HCT116 (cell line): Measurements from ENCODE around the gene TMEM234.

Experiments used
- ATF3 ChIP-seq: IDR thresholded peaks from 2 replicates; pipeline ENCODE4 v1.6.1; 2012
- CBX3 ChIP-seq: IDR thresholded peaks from 2 replicates; pipeline ENCODE4 v1.6.1; 2012; ENCODE audit warnings: low read depth
- CTCF ChIP-seq, 3 experiments: fragments of 200-600 bp in 1 of 3; sonication (generic) in 1 of 3; IDR thresholded peaks in 2 of 3; conservative IDR thresholded peaks in 1 of 3; 2 replicates each; pipeline ENCODE4 v1.5.1; 2012 to 2017; ENCODE audit warnings: low read depth in 2 of 3, low read length in 2 of 3, antibody characterized with exemption in 1 of 3, borderline replicate concordance in 1 of 3, control low read depth in 1 of 3, mild to moderate bottlenecking in 1 of 3, mixed read lengths in 1 of 3, mixed run types in 1 of 3, moderate library complexity in 1 of 3; ENCODE audit not compliant: insufficient read depth in 1 of 3
- RAD21 ChIP-seq: IDR thresholded peaks from 2 replicates; pipeline ENCODE4 v1.6.1; 2012; ENCODE audit warnings: low read depth, mild to moderate bottlenecking
- SRF ChIP-seq: IDR thresholded peaks from 2 replicates; pipeline ENCODE4 v1.6.1; 2012; ENCODE audit warnings: low read depth
- ZNF274 ChIP-seq: fragments of 200-500 bp; sonication (Bioruptor generic); IDR thresholded peaks from 2 replicates; pipeline ENCODE4 v1.6.1; 2014; ENCODE audit warnings: mild to moderate bottlenecking, low read depth, low read length, inconsistent platforms

GRCh38 chr1:32181065-32181464 lies 41.1 kb downstream of the TMEM234 start:
- no peak for TF ChIP-seq RAD21
- no peak for TF ChIP-seq CTCF (IDR thresholded peaks at IDR 0.05 in 2 of 3, conservative IDR thresholded peaks at IDR 0.05 in 1 of 3; ENCODE audit: borderline replicate concordance in 1 of 3, insufficient read depth in 1 of 3, low read depth in 2 of 3, low read length in 2 of 3)
- TF ChIP-seq ZNF274: no peak
- TF ChIP-seq CBX3: no peak
- TF ChIP-seq SRF: no peak
- TF ChIP-seq ATF3: no peak
